Ascending aorta (tissue), 2 donors: ENCODE results near the gene AGAP5. TPM values are rescaled to one million over a fixed set of nuclear protein-coding genes. Genes with fewer than 3 reads are reported as not detected.

Source experiments
- DNase-seq, 2 donors: peaks; one replicate each; pipeline ENCODE4 v3.0.0-alpha.2; 2019; ENCODE audit warnings: low spot score in 2 of 2
- H3K27ac ChIP-seq, 2 donors: fragments of 200-600 bp; sonication (generic); one replicate each; pipeline ENCODE4 v1.5.1; 2016 to 2017; ENCODE audit warnings: mild to moderate bottlenecking in 1 of 2
- H3K27me3 ChIP-seq: fragments of 200-600 bp; sonication (generic); one replicate; pipeline ENCODE4 v1.5.1; 2017
- H3K36me3 ChIP-seq, 2 donors: fragments of 200-600 bp; sonication (generic); one replicate each; pipeline ENCODE4 v1.5.1; 2016
- H3K4me1 ChIP-seq, 2 donors: fragments of 200-600 bp; sonication (generic); one replicate each; pipeline ENCODE4 v1.5.1; 2016 to 2017; ENCODE audit warnings: mild to moderate bottlenecking in 1 of 2
- H3K4me3 ChIP-seq, 2 donors: fragments of 200-600 bp; sonication (generic); one replicate each; pipeline ENCODE4 v1.5.1; 2016 to 2017; ENCODE audit warnings: mild to moderate bottlenecking in 1 of 2
- H3K9me3 ChIP-seq, 2 donors: fragments of 200-600 bp; sonication (generic); one replicate each; pipeline ENCODE4 v1.5.1; 2016
- CTCF ChIP-seq, 3 experiments: fragments of 200-600 bp in 2 of 3; fragments of 450-650 bp in 1 of 3; sonication (generic) in 2 of 3; IDR thresholded peaks; one replicate each; pipeline ENCODE4 v1.5.1; 2016 to 2019; ENCODE audit warnings: antibody characterized with exemption in 3 of 3, mild to moderate bottlenecking in 1 of 3, moderate library complexity in 1 of 3
- intact Hi-C: fragments of 100-400 bp; cut with DNase I; formaldehyde crosslinking; loops from one replicate; pipeline ENCODE4 v1.15.1; 2023
- total RNA-seq: library from RNA; depleted of rRNA; stranded (reverse); fragments of >200 nt; gene quantifications from one replicate; pipeline ENCODE4 v1.1.0, GENCODE V29; 2016

The AGAP5 gene
- total RNA-seq, 1 donor from 2014 or later = 0.32 TPM

DNA sequence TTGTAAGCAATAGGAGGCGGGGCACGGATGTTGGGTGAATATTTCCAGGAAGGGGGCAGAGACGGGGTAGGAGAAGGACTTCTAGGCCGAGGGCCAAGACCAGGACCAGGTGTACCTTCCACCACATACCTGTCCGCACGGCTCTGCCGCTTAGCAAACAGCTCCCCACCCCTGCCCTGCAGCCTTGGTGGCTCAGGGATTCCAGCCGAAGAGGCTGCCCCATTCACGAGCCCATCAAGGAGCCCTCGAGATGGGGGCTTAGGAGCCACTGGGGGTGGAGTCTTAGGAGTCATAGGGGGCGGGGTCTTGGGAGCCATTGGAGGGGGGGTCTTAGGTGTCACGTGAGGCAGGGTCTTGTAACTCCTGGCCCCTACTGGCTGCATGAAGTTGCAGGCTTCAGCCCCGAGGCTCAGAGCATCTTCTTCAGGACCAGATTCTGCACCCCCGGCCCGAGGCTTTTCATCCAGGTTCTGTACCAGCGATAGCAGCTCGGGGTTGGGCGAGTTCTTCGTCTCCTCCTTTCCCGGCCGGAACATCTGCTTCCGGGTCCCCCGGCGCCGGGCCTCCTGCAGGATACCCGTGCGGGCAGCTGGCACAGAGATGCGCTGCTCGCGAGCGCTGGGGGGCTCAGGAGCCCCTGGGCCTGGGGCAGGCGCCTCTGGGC lies 50.6 kb downstream of the AGAP5 start:
- H3K27ac ChIP-seq = peak overlapping the region; percentile 4 to 57
- no peaks in the 10 kb centered on the region for H3K27me3 ChIP-seq
- peak overlapping the region; percentile 60 to 91 for H3K4me3 ChIP-seq
- peaks cover 7 to 13% of the 10 kb centered on the region in 2 donors for H3K4me1 ChIP-seq
- intact Hi-C loops = loop anchor here (10.0 kb wide), 1 partner anchor 233 kb away; the partner anchor contains the start of gene ANXA7
- DNase-seq = peak in 1 of 2 donors; percentile 78
- H3K36me3 ChIP-seq = no peaks in the 10 kb centered on the region
- H3K9me3 ChIP-seq = no peaks in the 10 kb centered on the region
- TF ChIP-seq CTCF (IDR thresholded peaks at IDR 0.05) = no peak

- peaks cover 7 to 17% of the 10 kb centered on the region in 2 donors for H3K4me1 ChIP-seq
- H3K27me3 ChIP-seq = no peaks in the 10 kb centered on the region
- no peak for TF ChIP-seq CTCF (IDR thresholded peaks at IDR 0.05)
- H3K36me3 ChIP-seq = no peaks in the 10 kb centered on the region
- intact Hi-C loops = loop anchor here (10.0 kb wide), 1 partner anchor 232 kb away; the partner anchor contains the start of gene ANXA7
- DNase-seq = no peak
- no peaks in the 10 kb centered on the region for H3K9me3 ChIP-seq
- H3K4me3 ChIP-seq = peak overlapping the region in 1 of 2 donors; percentile 91
- H3K27ac ChIP-seq = no peak overlapping the region
These were observed 51.3 kb downstream of the AGAP5 start for GRCh38 chr10:73646598-73647041.

GRCh38 chr10:73645251-73645650 lies 52.7 kb downstream of the AGAP5 start:
- TF ChIP-seq CTCF (IDR thresholded peaks at IDR 0.05) = no peak
- Histone ChIP-seq H3K4me1 (peaks cover 7 to 17% of the 10 kb centered on the region in 2 donors), H3K36me3 (no peaks in the 10 kb centered on the region), H3K27me3 (no peaks in the 10 kb centered on the region), H3K4me3 (no peak overlapping the region), H3K9me3 (no peaks in the 10 kb centered on the region), H3K27ac (no peak overlapping the region)
- intact Hi-C loops = loop anchor here (10.0 kb wide), 1 partner anchor 230 kb away; the partner anchor contains the start of gene ANXA7
- no peak for DNase-seq

GRCh38 chr10:73644767-73645166 lies 53.1 kb downstream of the AGAP5 start:
- intact Hi-C loops = loop anchor here (1.0 to 10.0 kb wide), 4 partner anchors 18 to 230 kb away; partner anchors contain the start of gene ANXA7
- DNase-seq = no peak
- no peak overlapping the region for H3K4me3 ChIP-seq
- H3K4me1 ChIP-seq = peaks cover 7 to 17% of the 10 kb centered on the region in 2 donors
- no peak overlapping the region for H3K27ac ChIP-seq
- H3K36me3 ChIP-seq = no peaks in the 10 kb centered on the region
- no peak for TF ChIP-seq CTCF (IDR thresholded peaks at IDR 0.05)
- H3K27me3 ChIP-seq = no peaks in the 10 kb centered on the region
- no peaks in the 10 kb centered on the region for H3K9me3 ChIP-seq

DNA sequence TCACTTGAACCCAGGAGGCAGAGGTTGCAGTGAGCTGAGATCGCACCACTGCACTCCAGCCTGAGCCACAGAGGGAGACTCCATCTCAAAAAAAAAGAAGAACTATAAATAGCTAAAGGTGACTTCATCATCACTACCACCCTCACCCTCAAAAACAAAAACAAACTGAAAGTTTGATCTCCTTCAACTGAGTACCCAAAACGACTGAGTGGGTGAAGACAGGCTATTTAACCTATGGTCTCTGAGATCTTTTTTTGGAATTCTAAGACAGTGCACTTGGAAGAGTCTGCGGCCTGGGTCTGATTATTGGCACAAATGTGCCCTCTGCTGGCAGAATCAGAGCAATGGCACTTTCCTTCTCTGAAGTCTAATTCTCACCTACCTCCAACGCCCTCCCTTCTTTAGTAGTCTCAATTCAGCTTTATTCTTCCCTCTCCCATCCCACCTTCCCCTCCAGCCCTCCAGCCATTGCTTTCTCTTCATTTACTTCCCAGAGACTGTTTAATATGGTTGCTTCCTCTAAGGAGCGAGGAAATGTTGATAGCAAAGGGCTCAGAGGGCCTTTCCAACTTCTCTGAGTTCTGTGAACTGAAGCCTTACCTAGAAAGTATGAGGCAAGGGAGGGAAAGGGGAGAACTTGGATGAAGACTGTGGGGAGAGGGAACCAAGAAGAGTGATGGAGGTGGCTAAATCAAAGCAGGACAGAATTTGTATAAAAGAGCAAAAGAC lies 53.7 kb downstream of the AGAP5 start:
- Histone ChIP-seq H3K9me3 (no peaks in the 10 kb centered on the region), H3K36me3 (no peaks in the 10 kb centered on the region), H3K4me3 (no peak overlapping the region), H3K27me3 (no peaks in the 10 kb centered on the region), H3K4me1 (peaks cover 7 to 17% of the 10 kb centered on the region in 2 donors), H3K27ac (peak overlapping the region in 1 of 2 donors; percentile 48)
- peak; percentile 70 to 87 (median 85) for TF ChIP-seq CTCF (IDR thresholded peaks at IDR 0.05)
- intact Hi-C loops = loop anchor here (1.0 to 10.0 kb wide), 4 partner anchors 18 to 229 kb away; partner anchors contain the start of gene ANXA7
- DNase-seq = peak in 1 of 2 donors; percentile 74
